Left lung (tissue), 10 donors: Measurements from ENCODE around the gene FEM1C. TPM values are rescaled to one million over a fixed set of nuclear protein-coding genes. Genes with fewer than 3 reads are reported as not detected.
"Not testable (repeated sequence)": the region's sequence is repeated elsewhere in the genome, so short reads cannot be mapped to it uniquely, and the experiment has no call there.

Source experiments
- ATAC-seq: fragments of 200-7000 bp; cut with Tn5 transposase; one replicate; pipeline ENCODE4 v1.9.1; 2020; ENCODE audit warnings: moderate library complexity
- DNase-seq, 4 donors: peaks; one replicate each; pipeline ENCODE4 v3.0.0-alpha.2; 2013 to 2020
- H3K27ac ChIP-seq, 2 donors: fragments of 200-600 bp; sonication (generic) in 1 of 2; one replicate each; pipeline versions ENCODE4 v1.5.0 to v1.8.0; 2020 to 2021
- H3K27me3 ChIP-seq, 2 donors: fragments of 200-600 bp; sonication (generic) in 1 of 2; one replicate each; pipeline versions ENCODE4 v1.5.0 to v1.8.0; 2020 to 2021
- H3K36me3 ChIP-seq, 2 donors: fragments of 200-600 bp; sonication (generic) in 1 of 2; one replicate each; pipeline versions ENCODE4 v1.5.0 to v1.8.0; 2020 to 2021
- H3K4me1 ChIP-seq, 2 donors: fragments of 200-600 bp; one replicate each; pipeline ENCODE4 v1.8.0; 2021
- H3K4me3 ChIP-seq, 2 donors: fragments of 200-600 bp; sonication (generic) in 1 of 2; one replicate each; pipeline versions ENCODE4 v1.5.0 to v1.8.0; 2020 to 2021; ENCODE audit warnings: mild to moderate bottlenecking in 1 of 2
- H3K9me3 ChIP-seq, 2 donors: fragments of 200-600 bp; sonication (generic) in 1 of 2; one replicate each; pipeline versions ENCODE4 v1.5.0 to v1.8.0; 2020 to 2021
- intact Hi-C, 2 donors: fragments of 100-400 bp; cut with DNase I; formaldehyde crosslinking; loops; one replicate each; pipeline versions ENCODE4 v1.11.2 to v1.14.2; 2022
- polyA plus RNA-seq, 6 donors: library from polyadenylated mRNA; unstranded; fragments of 120-200 nt; gene quantifications; one replicate each; pipeline ENCODE4 v1.2.1, GENCODE V29; 2013; ENCODE audit not compliant: insufficient read length in 6 of 6
- total RNA-seq, 2 donors: library from RNA; stranded (reverse); fragmentation: NEBNext Ultra II Directional; extraction: Animal tissue kit (Norgen Biotek cat#: 25700); gene quantifications; one replicate each; pipeline ENCODE4 v1.2.1, GENCODE V29; 2021
- TF ChIP-seq, protein P1 (sequence below), 2 donors: fragments of 200-600 bp; sonication (generic) in 1 of 2; IDR thresholded peaks; one replicate each; pipeline versions ENCODE4 v1.5.0 to v1.8.0; 2021; ENCODE audit warnings: antibody characterized with exemption in 2 of 2
- donor health status: DM: no; HTN: yes; CAD: no.
- donor health status: DM: no; HTN: no; CAD: no.

Gene FEM1C
- total and polyA plus RNA-seq, 8 donors: 21.1 to 28.7 (median 23.3) TPM

GRCh38 chr5:115486728-115487127 lies 57.8 kb downstream of the FEM1C start:
- H3K36me3 ChIP-seq: no peaks in the 10 kb centered on the region
- H3K27me3 ChIP-seq: no peaks in the 10 kb centered on the region
- ATAC-seq (no peak), DNase-seq (no peak)
- no peak overlapping the region for H3K27ac ChIP-seq
- TF ChIP-seq, protein P1, sequence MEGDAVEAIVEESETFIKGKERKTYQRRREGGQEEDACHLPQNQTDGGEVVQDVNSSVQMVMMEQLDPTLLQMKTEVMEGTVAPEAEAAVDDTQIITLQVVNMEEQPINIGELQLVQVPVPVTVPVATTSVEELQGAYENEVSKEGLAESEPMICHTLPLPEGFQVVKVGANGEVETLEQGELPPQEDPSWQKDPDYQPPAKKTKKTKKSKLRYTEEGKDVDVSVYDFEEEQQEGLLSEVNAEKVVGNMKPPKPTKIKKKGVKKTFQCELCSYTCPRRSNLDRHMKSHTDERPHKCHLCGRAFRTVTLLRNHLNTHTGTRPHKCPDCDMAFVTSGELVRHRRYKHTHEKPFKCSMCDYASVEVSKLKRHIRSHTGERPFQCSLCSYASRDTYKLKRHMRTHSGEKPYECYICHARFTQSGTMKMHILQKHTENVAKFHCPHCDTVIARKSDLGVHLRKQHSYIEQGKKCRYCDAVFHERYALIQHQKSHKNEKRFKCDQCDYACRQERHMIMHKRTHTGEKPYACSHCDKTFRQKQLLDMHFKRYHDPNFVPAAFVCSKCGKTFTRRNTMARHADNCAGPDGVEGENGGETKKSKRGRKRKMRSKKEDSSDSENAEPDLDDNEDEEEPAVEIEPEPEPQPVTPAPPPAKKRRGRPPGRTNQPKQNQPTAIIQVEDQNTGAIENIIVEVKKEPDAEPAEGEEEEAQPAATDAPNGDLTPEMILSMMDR (IDR thresholded peaks at IDR 0.05): no peak
- H3K9me3 ChIP-seq: no peaks in the 10 kb centered on the region
- peaks cover 0 to 9% of the 10 kb centered on the region in 2 donors for H3K4me1 ChIP-seq
- intact Hi-C loops: no loop called here
- H3K4me3 ChIP-seq: no peak overlapping the region

DNA sequence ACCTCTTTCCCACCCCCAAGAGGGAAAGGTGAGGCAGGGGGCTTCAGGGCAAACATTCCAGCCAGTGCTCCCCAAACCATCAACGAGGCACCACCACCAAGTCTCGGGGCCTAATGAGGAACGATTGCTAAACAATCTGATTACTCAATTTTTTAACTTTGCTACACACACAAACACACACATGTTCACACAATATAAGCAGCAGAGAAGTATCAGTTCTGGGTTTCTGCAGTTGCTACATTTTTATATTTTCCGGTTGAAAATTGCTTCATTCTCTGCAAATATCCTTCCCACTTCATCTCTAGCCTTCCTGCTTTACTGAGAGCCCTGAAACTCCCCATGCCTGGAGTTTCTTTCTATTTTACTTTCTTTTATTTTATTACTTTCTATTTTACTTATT lies 60.2 kb downstream of the FEM1C start:
- ATAC-seq: peak; percentile 60
- no peaks in the 10 kb centered on the region for H3K36me3 ChIP-seq
- TF ChIP-seq, protein P1 (IDR thresholded peaks at IDR 0.05): no peak
- no peaks in the 10 kb centered on the region for H3K9me3 ChIP-seq
- no peak for DNase-seq
- H3K27me3 ChIP-seq: no peaks in the 10 kb centered on the region
- peak overlapping the region in 1 of 2 donors; percentile 43 for H3K27ac ChIP-seq
- H3K4me1 ChIP-seq: peaks cover 0 to 9% of the 10 kb centered on the region in 2 donors
- H3K4me3 ChIP-seq: no peak overlapping the region
- intact Hi-C loops: no loop called here

- ATAC-seq (no peak), DNase-seq (no peak)
- no peaks in the 10 kb centered on the region for H3K9me3 ChIP-seq
- H3K27me3 ChIP-seq: no peaks in the 10 kb centered on the region
- intact Hi-C loops: no loop called here
- no peak overlapping the region for H3K4me3 ChIP-seq
- H3K27ac ChIP-seq: no peak overlapping the region
- TF ChIP-seq, protein P1 (IDR thresholded peaks at IDR 0.05): no peak
- H3K36me3 ChIP-seq: no peaks in the 10 kb centered on the region
- peaks cover 0 to 9% of the 10 kb centered on the region in 2 donors for H3K4me1 ChIP-seq
Observed at GRCh38 chr5:115480900-115481299, 63.7 kb downstream of the FEM1C start.

DNA sequence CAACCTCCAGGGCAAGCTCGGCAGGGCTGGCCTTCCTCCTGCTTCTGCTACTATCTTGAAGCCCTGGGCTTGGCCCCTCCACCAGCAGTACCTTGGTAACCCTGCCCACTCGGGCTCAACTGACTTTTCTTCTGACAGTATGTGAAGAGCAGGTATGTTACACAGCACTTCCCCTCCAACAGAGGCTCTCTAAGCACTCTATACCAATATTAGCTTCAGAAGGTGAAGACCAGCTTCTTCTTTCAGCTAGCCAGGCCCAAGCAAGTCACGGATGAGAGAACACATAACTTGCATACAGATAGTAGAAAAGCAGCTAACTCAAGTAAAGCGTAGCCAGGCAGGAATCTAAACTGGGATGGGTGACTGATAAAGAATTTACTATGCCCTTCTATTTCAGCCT lies 64.3 kb downstream of the FEM1C start:
- no peaks in the 10 kb centered on the region for H3K9me3 ChIP-seq
- no peaks in the 10 kb centered on the region for H3K36me3 ChIP-seq
- intact Hi-C loops: no loop called here
- H3K4me1 ChIP-seq: peaks cover 0 to 9% of the 10 kb centered on the region in 2 donors
- ATAC-seq (no peak), DNase-seq (no peak)
- TF ChIP-seq, protein P1 (IDR thresholded peaks at IDR 0.05): no peak
- no peaks in the 10 kb centered on the region for H3K27me3 ChIP-seq
- no peak overlapping the region for H3K4me3 ChIP-seq
- no peak overlapping the region for H3K27ac ChIP-seq

DNA sequence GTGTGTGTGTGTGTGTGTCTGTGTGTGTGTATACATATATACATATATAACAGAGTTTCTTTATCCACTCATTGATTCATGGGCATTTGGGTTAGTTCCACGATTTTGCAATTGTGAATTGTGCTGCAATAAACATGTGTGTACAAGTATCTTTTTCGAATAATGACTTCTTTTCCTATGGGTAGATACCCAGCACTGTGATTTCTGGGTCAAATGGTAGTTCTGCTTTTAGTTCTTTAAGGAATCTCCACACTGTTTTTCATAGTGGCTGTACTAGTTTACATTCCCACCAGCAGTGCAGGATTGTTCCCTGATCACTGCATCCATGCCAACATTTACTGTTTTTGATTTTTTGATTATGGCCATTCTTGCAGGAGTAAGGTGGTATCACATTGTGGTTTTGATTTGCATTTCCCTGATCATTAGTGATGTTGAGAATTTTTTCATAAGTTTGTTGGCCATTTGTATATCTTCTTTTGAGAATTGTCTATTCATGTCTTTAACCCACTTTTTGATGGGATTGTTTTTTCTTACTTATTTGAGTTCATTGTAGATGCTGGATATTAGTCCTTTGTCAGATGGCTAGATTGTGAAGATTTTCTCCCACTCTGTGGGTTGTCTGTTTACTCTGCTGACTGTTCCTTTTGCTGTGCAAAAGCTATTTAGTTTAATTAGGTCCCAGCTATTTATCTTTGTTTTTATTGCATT lies 65.3 kb downstream of the FEM1C start:
- H3K9me3 ChIP-seq, intact Hi-C loops, H3K4me3 ChIP-seq, H3K4me1 ChIP-seq, ATAC-seq, H3K27ac ChIP-seq, H3K27me3 ChIP-seq, DNase-seq, H3K36me3 ChIP-seq: not testable (repeated sequence)

- DNase-seq (no peak), ATAC-seq (no peak)
- intact Hi-C loops: no loop called here
- Histone ChIP-seq H3K4me1 (no peaks in the 10 kb centered on the region), H3K27me3 (no peaks in the 10 kb centered on the region), H3K36me3 (no peaks in the 10 kb centered on the region), H3K27ac (no peak overlapping the region), H3K9me3 (no peaks in the 10 kb centered on the region), H3K4me3 (no peak overlapping the region)
- TF ChIP-seq, protein P1 (IDR thresholded peaks at IDR 0.05): no peak
Observed at GRCh38 chr5:115478281-115478680, 66.3 kb downstream of the FEM1C start.
